Measurements from ENCODE around the gene METTL13. TPM values are rescaled to one million over a fixed set of nuclear protein-coding genes. Genes with fewer than 3 reads are reported as not detected.

Gene METTL13
- polyA plus RNA-seq, 1 donor from 2014 or later, result 8.4 TPM

- no peaks in the 10 kb centered on the region for H4K20me1 ChIP-seq (ENCODE audit: insufficient read depth)
- no peaks in the 10 kb centered on the region for H3K79me2 ChIP-seq (replicated peaks; ENCODE audit: insufficient read depth, low read length)
- no peaks in the 10 kb centered on the region for H3F3A ChIP-seq (ENCODE audit: insufficient read depth, low read length, poor library complexity, severe bottlenecking)
- no peaks in the 10 kb centered on the region for H3K27me3 ChIP-seq (ENCODE audit: insufficient read depth, low read depth, low read length)
- TF ChIP-seq MXI1 (conservative IDR thresholded peaks at IDR 0.05; ENCODE audit: poor library complexity, severe bottlenecking), result no peak
- no peak for TF ChIP-seq SMC3 (conservative IDR thresholded peaks at IDR 0.05; ENCODE audit: poor library complexity)
- no peak for TF ChIP-seq TAF1 (IDR thresholded peaks at IDR 0.05; ENCODE audit: low read depth)
- TF ChIP-seq POLR2AphosphoS5 (IDR thresholded peaks at IDR 0.05), result no peak
- TF ChIP-seq, protein P1, sequence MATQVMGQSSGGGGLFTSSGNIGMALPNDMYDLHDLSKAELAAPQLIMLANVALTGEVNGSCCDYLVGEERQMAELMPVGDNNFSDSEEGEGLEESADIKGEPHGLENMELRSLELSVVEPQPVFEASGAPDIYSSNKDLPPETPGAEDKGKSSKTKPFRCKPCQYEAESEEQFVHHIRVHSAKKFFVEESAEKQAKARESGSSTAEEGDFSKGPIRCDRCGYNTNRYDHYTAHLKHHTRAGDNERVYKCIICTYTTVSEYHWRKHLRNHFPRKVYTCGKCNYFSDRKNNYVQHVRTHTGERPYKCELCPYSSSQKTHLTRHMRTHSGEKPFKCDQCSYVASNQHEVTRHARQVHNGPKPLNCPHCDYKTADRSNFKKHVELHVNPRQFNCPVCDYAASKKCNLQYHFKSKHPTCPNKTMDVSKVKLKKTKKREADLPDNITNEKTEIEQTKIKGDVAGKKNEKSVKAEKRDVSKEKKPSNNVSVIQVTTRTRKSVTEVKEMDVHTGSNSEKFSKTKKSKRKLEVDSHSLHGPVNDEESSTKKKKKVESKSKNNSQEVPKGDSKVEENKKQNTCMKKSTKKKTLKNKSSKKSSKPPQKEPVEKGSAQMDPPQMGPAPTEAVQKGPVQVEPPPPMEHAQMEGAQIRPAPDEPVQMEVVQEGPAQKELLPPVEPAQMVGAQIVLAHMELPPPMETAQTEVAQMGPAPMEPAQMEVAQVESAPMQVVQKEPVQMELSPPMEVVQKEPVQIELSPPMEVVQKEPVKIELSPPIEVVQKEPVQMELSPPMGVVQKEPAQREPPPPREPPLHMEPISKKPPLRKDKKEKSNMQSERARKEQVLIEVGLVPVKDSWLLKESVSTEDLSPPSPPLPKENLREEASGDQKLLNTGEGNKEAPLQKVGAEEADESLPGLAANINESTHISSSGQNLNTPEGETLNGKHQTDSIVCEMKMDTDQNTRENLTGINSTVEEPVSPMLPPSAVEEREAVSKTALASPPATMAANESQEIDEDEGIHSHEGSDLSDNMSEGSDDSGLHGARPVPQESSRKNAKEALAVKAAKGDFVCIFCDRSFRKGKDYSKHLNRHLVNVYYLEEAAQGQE (IDR thresholded peaks at IDR 0.05; ENCODE audit: borderline replicate concordance), result no peak
- TF ChIP-seq EP300 (conservative IDR thresholded peaks at IDR 0.05; ENCODE audit: poor library complexity, severe bottlenecking), result no peak
- TF ChIP-seq EZH2 (IDR thresholded peaks at IDR 0.05; ENCODE audit: borderline replicate concordance, insufficient read depth, low read length, poor library complexity, severe bottlenecking), result no peak
- TF ChIP-seq, protein P2, sequence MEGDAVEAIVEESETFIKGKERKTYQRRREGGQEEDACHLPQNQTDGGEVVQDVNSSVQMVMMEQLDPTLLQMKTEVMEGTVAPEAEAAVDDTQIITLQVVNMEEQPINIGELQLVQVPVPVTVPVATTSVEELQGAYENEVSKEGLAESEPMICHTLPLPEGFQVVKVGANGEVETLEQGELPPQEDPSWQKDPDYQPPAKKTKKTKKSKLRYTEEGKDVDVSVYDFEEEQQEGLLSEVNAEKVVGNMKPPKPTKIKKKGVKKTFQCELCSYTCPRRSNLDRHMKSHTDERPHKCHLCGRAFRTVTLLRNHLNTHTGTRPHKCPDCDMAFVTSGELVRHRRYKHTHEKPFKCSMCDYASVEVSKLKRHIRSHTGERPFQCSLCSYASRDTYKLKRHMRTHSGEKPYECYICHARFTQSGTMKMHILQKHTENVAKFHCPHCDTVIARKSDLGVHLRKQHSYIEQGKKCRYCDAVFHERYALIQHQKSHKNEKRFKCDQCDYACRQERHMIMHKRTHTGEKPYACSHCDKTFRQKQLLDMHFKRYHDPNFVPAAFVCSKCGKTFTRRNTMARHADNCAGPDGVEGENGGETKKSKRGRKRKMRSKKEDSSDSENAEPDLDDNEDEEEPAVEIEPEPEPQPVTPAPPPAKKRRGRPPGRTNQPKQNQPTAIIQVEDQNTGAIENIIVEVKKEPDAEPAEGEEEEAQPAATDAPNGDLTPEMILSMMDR (IDR thresholded peaks at IDR 0.05; ENCODE audit: poor library complexity, severe bottlenecking), result no peak
- TF ChIP-seq RAD21 (conservative IDR thresholded peaks at IDR 0.05), result no peak
- H3K9ac ChIP-seq (ENCODE audit: low read length), result peak overlapping the region; percentile 90
- H3K27ac ChIP-seq (ENCODE audit: low read length), result peak overlapping the region; percentile 94
- H3K36me3 ChIP-seq (ENCODE audit: insufficient read depth, low read length), result no peaks in the 10 kb centered on the region
- no peaks in the 10 kb centered on the region for H3K9me3 ChIP-seq (ENCODE audit: low read length)
- no peaks in the 10 kb centered on the region for H3K9me2 ChIP-seq (ENCODE audit: insufficient read depth, low read length)
- peak overlapping the region; percentile 80 for H3K4me3 ChIP-seq (ENCODE audit: low read length)
- H3K4me2 ChIP-seq (ENCODE audit: low read length), result peak overlapping the region; percentile 72
- H2AFZ ChIP-seq (ENCODE audit: low read depth, low read length), result peak overlapping the region; percentile 87
Observed at GRCh38 chr1:171743081-171743870, 38.2 kb upstream of the METTL13 start.

DNA sequence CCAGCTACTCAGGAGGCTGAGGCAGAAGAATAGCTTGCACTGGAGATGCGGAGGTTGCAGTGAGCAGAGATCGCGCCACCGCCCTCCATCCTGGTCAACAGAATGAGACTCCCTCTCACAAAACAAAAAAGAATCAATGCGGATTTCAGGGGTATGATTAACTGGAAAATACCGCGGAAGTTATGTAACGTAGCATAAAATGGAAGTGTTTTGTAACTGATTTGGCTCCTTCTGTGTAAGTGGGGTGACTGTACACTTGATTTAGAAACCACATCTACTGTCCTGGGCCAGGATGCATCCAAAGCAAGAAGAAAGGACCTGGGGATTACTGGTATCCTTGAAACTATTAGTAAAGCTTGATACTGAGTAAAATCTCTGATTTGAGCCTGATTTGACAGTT is 36.5 kb upstream of the METTL13 start:
- Histone ChIP-seq H3K36me3 (ENCODE audit: insufficient read depth, low read length) (no peaks in the 10 kb centered on the region), H3K4me2 (ENCODE audit: low read length) (no peak overlapping the region), H3K27ac (ENCODE audit: low read length) (no peak overlapping the region), H3K79me2 (replicated peaks; ENCODE audit: insufficient read depth, low read length) (no peaks in the 10 kb centered on the region), H3K9ac (ENCODE audit: low read length) (no peak overlapping the region), H2AFZ (ENCODE audit: low read depth, low read length) (no peak overlapping the region), H4K20me1 (ENCODE audit: insufficient read depth) (no peaks in the 10 kb centered on the region), H3K4me3 (ENCODE audit: low read length) (no peak overlapping the region), H3K9me3 (ENCODE audit: low read length) (no peaks in the 10 kb centered on the region), H3K27me3 (ENCODE audit: insufficient read depth, low read depth, low read length) (no peaks in the 10 kb centered on the region), H3F3A (ENCODE audit: insufficient read depth, low read length, poor library complexity, severe bottlenecking) (no peaks in the 10 kb centered on the region), H3K9me2 (ENCODE audit: insufficient read depth, low read length) (no peaks in the 10 kb centered on the region)
- TF ChIP-seq, protein P2 (IDR thresholded peaks at IDR 0.05; ENCODE audit: poor library complexity, severe bottlenecking), result no peak
- TF ChIP-seq EZH2 (IDR thresholded peaks at IDR 0.05; ENCODE audit: borderline replicate concordance, insufficient read depth, low read length, poor library complexity, severe bottlenecking) (no peak), RAD21 (conservative IDR thresholded peaks at IDR 0.05) (no peak), POLR2AphosphoS5 (IDR thresholded peaks at IDR 0.05) (no peak), EP300 (conservative IDR thresholded peaks at IDR 0.05; ENCODE audit: poor library complexity, severe bottlenecking) (no peak), MXI1 (conservative IDR thresholded peaks at IDR 0.05; ENCODE audit: poor library complexity, severe bottlenecking) (no peak), TAF1 (IDR thresholded peaks at IDR 0.05; ENCODE audit: low read depth) (no peak)
- TF ChIP-seq, protein P1 (IDR thresholded peaks at IDR 0.05; ENCODE audit: borderline replicate concordance), result no peak

Measured in neural cell (in vitro differentiated cells).